GM19438 (cell line): ENCODE results near the gene FOXE3.

Experiments
- ATAC-seq: cut with Tn5 transposase; IDR thresholded peaks from one replicate; pipeline ENCODE4 v1.9.1; 2021; ENCODE audit warnings: low read depth; ENCODE audit not compliant: unreplicated experiment

Gene FOXE3

GRCh38 chr1:47433477-47434050 is 17.5 kb downstream of the FOXE3 start:
- no peak for ATAC-seq

- no peak for ATAC-seq
Measured at GRCh38 chr1:47434051-47434842, 18.2 kb downstream of the FOXE3 start.

GRCh38 chr1:47435506-47436303 is 19.6 kb downstream of the FOXE3 start:
- no peak for ATAC-seq

DNA sequence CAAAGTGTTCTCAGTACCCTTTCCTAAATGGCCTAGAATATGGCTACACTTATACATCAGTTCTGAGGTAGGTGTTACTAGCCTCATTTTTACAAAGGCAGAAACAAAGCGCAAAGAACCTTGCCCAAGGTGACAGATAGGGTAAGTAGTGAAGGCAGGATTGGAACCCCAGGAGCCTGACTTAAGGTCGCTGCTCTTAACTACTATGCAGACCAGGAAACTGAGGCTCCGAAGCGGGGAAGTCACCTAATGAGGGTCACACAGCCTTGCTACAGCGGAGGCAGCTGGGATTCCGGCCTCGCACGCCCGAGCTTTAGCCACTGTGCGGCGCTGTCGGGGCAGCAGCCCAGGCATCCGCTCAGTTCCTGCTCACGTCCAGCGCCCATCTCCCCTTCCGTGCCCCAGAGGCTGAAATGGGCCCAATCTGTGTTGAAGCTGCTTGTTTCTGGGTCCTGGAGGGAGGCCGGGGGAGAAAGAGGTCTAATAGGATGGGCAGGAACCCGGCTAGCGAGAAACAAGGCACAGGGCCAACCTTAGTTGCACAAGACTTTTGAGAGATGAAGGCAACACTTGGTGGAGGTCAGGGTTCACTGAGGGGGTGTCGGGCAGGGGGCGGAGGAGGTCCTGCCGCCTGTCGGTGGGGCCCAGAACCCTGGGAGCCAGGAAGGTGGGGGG is 20.4 kb downstream of the FOXE3 start:
- peak; percentile 36 for ATAC-seq

DNA sequence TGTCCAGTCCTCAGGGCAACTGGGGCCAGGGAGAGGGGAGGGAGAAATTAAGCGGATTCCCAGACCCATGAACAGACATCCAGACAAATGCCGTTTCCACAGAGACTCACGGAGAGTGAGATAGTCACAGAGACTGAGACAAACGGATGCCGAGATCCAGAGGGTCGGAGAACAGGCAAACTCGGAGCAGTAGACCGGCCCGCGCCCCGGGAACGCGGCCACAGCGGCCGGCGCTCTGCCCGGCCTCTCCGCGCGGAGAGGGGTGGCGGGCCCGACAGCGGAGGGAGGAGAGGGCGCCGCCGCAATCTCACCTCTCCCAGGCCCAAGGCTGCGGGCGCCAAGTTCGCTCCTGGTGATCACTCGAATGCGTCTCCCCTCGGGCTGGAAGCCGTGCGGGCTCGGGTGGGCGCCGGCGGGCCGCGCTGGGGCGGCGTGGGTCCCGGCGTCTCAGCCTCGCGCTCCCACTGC is 20.9 kb downstream of the FOXE3 start:
- ATAC-seq: peak; percentile 10

- ATAC-seq: peak; percentile 79
Measured at GRCh38 chr1:47437447-47438164, 21.5 kb downstream of the FOXE3 start, which contains the start of gene FOXD2. FOXD2 (plus strand) TSS chr1:47438044; CDS start chr1:47438136, 92 bp downstream.

DNA sequence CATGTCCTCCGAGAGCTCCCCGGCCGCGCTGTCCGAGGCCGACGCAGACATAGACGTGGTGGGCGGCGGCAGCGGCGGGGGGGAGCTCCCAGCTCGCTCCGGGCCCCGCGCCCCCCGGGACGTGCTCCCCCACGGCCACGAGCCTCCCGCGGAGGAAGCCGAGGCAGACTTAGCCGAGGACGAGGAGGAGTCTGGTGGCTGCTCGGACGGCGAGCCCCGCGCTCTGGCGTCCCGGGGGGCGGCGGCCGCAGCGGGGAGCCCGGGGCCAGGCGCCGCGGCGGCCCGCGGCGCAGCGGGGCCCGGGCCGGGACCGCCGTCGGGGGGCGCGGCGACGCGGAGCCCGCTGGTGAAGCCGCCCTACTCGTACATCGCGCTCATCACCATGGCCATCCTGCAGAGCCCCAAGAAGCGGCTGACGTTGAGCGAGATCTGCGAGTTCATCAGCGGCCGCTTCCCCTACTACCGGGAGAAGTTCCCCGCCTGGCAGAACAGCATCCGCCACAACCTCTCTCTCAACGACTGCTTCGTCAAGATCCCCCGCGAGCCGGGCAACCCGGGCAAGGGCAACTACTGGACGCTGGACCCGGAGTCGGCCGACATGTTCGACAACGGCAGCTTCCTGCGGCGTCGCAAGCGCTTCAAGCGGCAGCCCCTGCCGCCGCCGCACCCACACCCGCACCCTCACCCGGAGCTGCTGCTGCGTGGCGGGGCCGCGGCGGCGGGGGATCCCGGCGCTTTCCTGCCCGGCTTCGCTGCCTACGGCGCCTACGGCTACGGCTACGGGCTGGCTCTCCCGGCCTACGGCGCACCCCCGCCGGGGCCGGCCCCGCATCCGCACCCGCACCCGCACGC is 22.3 kb downstream of the FOXE3 start:
- no peak for ATAC-seq

- ATAC-seq: no peak
Measured at GRCh38 chr1:47439017-47439818, 23.1 kb downstream of the FOXE3 start.

GRCh38 chr1:47439819-47440598 is 23.9 kb downstream of the FOXE3 start:
- ATAC-seq: no peak

DNA sequence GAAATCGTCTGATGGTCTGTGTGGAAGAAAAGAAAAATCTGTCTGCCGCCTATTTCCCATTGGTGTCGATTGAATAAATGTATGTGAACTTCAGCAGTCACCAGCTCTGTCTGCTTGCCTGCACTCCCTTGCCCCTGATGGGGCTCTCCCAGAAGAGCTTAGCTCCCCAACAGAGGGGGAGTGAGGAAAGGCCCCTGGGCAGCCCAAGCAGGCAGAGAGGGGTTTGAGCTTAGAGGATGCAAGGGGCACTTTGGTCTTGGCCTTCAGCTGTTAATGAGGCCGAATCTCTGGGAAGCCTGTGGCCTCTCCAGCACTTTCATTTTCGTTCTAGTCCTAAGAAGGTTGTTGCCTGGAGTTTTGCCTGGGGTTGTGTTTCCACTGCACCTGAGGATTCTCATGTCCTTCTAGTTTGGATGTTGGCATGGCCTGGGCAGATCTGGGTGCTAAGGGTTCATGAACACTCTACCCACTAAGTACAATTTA is 24.6 kb downstream of the FOXE3 start:
- no peak for ATAC-seq

GRCh38 chr1:47441450-47442106 is 25.5 kb downstream of the FOXE3 start:
- ATAC-seq: no peak

DNA sequence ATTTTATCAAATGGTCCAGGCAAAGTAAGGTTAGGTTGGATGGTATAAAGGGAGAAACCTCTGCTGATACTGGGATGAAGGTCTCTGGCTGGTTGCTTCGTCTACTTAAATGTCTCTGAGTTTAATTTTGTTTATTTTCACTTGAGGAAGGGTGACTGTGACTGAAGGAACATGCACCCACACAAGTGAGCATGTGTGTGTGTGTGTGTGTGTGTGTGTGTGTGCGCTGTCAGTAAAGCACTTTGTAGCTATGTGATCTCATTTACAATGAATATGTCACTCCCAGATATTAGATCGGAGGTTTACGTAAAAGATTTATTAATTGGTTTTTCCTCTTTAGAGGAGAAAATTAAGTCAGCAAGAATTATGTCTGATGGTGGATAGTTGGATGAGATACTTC is 26.1 kb downstream of the FOXE3 start:
- ATAC-seq: no peak

DNA sequence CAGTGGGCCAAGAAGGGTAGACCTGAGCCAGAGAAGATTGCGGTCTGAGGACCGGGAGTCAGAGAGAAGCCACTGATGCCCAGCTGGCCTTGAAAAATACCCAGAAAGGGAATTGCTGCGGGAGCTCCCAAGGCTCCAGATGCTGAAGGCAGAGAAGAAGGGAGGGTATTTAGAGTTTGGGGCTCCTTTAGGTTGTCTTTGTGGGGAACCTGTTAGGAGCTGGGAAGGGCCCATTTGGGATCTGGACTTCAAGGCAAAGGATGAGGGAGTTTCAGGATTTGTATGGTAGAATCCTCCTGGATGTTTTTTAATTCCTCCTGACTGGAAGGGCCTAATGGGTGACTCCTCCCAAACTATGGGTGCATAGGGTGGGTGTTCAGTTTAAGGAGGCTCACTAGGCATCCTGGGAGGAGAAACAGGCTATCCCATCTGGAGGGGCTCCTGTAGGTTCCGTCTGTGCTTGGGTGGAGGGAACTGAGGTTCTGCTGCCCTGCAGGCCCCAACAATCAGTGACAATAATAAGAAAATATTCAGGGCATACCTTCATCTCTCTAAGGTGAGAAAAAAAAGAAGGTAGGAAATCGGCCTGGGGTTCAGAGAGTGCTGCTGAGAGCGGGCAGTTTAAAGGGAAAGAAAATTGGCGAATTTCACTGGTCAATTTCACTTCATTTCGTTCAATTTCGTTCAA is 26.9 kb downstream of the FOXE3 start:
- no peak for ATAC-seq

DNA sequence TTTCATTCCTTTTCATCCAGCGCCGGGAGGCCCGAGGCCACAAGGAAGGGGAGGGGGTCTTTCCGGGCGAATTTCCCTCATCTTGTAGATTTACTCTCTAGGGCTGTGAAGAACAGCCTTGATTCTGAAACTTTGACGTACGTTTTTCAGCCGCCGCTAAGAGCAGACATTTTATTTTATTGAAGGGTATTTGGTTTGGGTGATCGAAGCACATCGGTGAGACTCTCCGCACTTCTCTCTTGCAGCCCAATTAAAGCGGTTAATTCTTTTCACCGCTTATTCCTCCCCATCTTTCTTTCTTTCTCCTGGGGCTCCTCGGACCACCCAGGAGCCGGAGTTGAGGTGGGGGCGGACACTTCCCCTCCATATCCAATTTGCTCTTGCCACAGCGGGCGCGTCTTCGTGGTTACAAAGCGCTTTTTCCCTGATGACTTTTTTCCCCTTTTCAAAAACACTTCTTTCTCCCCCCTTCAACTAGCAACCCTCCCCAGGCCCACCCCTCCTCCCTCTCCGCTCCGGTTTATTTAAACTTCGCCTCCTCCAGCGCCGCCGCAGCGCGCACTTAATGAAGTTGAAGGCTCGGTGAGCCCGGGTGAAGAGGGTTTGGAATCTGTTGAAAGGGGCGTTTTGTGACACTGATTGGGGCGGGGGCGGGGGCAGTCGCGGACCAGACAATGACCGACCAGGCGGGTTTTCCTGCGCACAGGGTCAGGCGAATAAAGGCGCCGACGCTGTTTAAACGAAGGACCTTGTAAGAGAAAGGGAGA is 27.6 kb downstream of the FOXE3 start:
- no peak for ATAC-seq

- no peak for ATAC-seq
Measured at GRCh38 chr1:47444297-47444561, 28.1 kb downstream of the FOXE3 start.
